T-helper 2 cell treated with Interferon-gamma antibody and Interleukin-4, amounts not matched to agents 100 ng/mL and 5 ng/mL, for 36 hours (primary cell): ENCODE measurements around the gene FDX2. TPM values are rescaled to one million over a fixed set of nuclear protein-coding genes. Genes with fewer than 3 reads are reported as not detected.

Source experiments
- intact Hi-C: fragments of 100-400 bp; cut with micrococcal nuclease; formaldehyde crosslinking; loops from one replicate; pipeline ENCODE4 v1.15.1; 2023
- total RNA-seq: library from RNA; stranded (reverse); gene quantifications from 2 replicates; pipeline ENCODE4 v1.2.3, GENCODE V29; 2022

The FDX2 gene
- total RNA-seq, 1 donor from 2014 or later: 7.2 TPM

- intact Hi-C loops: loop anchor here (1.0 to 5.0 kb wide), 4 partner anchors 18 to 318 kb away; partner anchors contain the start of genes FDX2, ILF3 and TYK2
Measured at GRCh38 chr19:10333758-10334587, 18.2 kb upstream of the FDX2 start.

GRCh38 chr19:10332965-10333757 lies 17.3 kb upstream of the FDX2 start, which contains the start of gene RAVER1:
Gene RAVER1, minus strand, starts transcription at chr19:10333529. Its CDS starts 22 bp downstream, at chr19:10333507.
- intact Hi-C loops: loop anchor here (1.0 to 5.0 kb wide), 4 partner anchors 17 to 319 kb away; partner anchors contain the start of genes FDX2, ILF3 and TYK2

GRCh38 chr19:10332158-10332964 lies 16.5 kb upstream of the FDX2 start:
- intact Hi-C loops: loop anchor here (2.0 to 5.0 kb wide), 2 partner anchors 40 to 320 kb away; partner anchors contain the start of gene ILF3

GRCh38 chr19:10329555-10329954 lies 13.7 kb upstream of the FDX2 start:
- intact Hi-C loops: no loop called here

GRCh38 chr19:10328558-10329429 lies 13.0 kb upstream of the FDX2 start:
- intact Hi-C loops: no loop called here

- intact Hi-C loops: no loop called here
Measured at GRCh38 chr19:10327793-10328192, 12.0 kb upstream of the FDX2 start.

GRCh38 chr19:10325732-10326131 lies 9.9 kb upstream of the FDX2 start:
- intact Hi-C loops: no loop called here

GRCh38 chr19:10321874-10322835 lies 6.3 kb upstream of the FDX2 start:
- intact Hi-C loops: no loop called here

GRCh38 chr19:10321417-10321797 lies 5.6 kb upstream of the FDX2 start:
- intact Hi-C loops: no loop called here

- intact Hi-C loops: no loop called here
Measured at GRCh38 chr19:10320602-10321416, 5.0 kb upstream of the FDX2 start.

- intact Hi-C loops: no loop called here
Measured at GRCh38 chr19:10318807-10319682, 3.2 kb upstream of the FDX2 start.

- intact Hi-C loops: no loop called here
Measured at GRCh38 chr19:10317857-10318462, 2.1 kb upstream of the FDX2 start.

- intact Hi-C loops: no loop called here
Measured at GRCh38 chr19:10317045-10317856, 1.4 kb upstream of the FDX2 start.

GRCh38 chr19:10316229-10317044 lies 622 bp upstream of the FDX2 start:
- intact Hi-C loops: loop anchor here (1.0 kb wide), 1 partner anchor 17 kb away; the partner anchor contains the start of gene RAVER1

- intact Hi-C loops: no loop called here
Measured at GRCh38 chr19:10309423-10309822, 6.4 kb downstream of the FDX2 start, which contains the start of gene ZGLP1. Gene ZGLP1, minus strand, starts transcription at chr19:10309815.
